GM21528 (cell line): ENCODE data around the gene KCNB1.

Source experiments
- ATAC-seq: cut with Tn5 transposase; IDR thresholded peaks from one replicate; pipeline ENCODE4 v1.9.1; 2021; ENCODE audit warnings: mild to moderate bottlenecking, moderate library complexity; ENCODE audit not compliant: unreplicated experiment, low FRiP score

The KCNB1 gene

DNA sequence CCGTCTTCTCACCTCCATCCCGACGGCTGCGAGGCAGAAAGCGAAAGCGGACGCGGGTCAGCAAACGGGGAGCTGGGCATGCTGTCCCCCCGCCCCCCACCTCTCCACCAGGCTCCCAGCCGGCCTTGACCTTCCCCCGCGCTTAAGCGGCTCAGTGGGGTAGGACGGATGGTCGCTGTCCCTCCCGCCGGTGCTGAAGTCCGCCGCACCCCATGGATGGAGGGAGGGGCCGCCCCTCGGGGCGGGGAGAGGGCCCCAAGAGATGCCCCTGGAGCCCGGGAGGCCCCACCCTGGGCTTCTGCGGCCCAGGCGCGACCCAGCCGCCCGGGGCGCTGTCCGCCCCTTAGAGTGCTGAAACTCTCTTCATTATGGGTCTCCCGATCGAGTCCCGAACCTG lies at the start of gene KCNB1:
KCNB1 (minus strand) TSS at position 48 of the 397 bp plus-strand sequence. CDS start 188 bp downstream, outside the sequence.
- no peak for ATAC-seq

DNA sequence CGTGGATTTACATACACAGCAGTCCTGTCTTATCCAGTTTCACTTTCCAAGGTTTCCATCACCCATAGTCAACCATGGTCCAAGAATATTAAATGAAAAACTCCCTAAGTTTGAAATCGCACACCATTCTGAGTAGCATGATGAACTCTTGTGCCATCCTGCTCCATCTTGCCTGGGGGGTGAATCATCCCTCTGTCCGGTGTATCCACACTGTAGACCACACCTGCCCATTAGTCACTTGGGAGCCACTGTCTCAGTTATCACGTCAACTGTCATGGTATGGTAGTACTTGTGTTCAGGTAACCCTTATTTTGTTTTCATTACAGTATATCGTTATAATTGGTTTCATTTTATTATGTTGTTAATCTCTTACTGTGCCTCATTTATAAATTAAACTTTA lies 47.0 kb upstream of the KCNB1 start:
- ATAC-seq, result no peak

DNA sequence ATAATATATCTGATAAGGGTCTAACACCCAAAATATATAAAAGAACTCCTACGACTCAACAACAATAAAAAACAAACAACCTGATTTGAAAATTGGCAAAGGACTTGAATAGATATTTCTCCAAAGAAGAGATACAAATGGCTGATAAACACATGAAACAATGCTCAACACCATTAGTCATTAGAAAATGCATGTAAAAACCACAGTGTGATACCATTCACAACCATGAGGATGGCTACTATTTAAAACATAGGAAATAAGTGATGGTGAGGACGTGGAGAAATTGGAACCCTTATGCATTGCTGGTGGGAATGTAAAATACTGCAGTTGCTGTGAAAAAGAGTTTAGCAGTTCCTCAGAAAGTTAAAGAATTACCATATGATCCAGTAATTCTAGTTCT lies 44.1 kb upstream of the KCNB1 start:
- no peak for ATAC-seq

DNA sequence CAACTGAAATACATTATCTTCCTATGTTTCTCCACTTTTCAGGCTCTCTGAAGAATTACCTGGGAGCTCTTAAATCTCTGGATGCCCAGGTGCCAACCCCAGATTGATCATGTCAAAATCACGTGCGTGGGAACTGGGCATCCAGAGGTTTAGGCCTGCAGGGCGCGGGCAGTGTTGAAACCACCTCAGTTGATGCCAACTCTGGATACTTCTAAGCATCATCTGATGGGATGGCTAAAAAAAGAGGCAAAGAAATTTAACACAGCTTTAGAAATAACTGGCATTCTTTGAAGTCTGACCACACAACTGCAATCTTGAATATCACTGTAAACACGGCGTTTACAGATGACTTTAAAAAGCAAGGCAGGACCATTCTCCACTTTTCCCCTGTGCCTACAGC lies 43.6 kb upstream of the KCNB1 start:
- no peak for ATAC-seq

DNA sequence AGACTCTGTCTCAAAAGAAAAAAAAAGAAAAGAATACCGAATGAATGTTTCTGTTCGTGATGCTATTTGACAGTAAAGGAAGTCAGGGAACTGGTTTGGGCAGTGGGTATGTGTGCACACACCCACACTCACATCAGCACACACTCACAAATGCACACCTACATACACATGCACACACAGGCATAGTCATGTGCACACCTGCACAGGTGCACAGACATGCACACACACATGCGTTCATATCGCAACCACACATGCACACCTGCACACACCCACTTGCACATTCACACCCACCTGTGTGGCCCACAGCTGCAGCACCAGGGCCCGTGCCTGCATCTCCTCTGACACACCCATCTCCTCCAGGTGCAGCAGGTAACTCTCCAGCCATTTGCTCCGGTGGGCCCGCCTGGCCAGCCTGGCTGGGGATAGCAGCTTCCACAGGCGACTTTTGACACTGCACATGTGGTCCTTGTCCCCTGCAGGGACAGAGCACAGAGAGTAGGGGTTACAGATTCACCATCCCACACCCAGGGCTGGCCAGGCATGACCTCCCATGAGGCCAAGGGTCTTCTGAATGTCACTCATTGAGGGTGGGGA lies 41.4 kb upstream of the KCNB1 start:
- no peak for ATAC-seq

DNA sequence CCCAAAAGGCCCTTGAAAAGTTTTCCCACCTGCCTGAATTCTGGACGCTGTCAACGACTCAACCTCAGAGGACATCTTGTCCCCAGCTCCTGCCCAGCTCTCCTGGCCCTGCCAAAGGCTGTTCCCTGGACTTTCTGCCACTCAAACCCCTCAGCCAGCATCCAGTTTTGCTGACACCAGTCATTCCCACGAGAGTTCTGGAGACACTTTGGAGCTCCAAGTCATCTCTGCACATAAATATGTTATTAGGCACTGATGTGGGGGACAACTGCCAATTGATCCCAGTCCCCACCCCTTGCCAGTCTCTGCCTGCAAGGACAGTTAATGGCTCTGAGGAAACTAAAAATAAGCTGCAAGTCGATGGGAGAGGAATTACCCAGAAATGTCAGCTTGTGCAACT lies 38.9 kb upstream of the KCNB1 start:
- ATAC-seq, result no peak

DNA sequence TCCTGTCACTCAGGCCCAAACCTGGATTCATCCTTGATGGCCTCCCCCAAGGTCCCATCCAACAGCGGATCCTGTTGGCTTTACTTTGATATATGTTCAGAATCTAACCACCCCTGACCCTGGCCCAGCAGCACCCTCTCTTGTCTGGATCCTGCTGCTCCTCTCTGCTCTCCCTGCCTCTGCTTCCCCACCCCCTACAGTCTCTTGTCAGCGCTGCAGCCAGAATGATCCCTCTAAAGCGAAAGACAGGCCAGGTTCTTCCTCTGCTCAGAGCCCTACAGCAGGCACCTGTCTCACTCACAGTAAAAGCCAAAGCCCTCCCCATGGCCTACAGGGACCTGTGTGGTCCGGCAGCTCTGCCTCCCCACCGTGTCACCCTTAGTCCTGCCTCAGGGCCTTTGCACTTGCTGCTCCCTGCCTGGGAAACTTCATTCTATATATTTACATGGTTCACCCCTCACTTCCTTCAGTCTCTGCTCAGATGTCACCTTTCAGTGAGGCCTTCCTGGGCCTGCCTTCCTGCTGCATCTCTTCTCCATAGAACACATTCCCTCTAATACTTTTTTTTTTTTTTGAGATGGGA lies 37.4 kb upstream of the KCNB1 start:
- ATAC-seq, result no peak

DNA sequence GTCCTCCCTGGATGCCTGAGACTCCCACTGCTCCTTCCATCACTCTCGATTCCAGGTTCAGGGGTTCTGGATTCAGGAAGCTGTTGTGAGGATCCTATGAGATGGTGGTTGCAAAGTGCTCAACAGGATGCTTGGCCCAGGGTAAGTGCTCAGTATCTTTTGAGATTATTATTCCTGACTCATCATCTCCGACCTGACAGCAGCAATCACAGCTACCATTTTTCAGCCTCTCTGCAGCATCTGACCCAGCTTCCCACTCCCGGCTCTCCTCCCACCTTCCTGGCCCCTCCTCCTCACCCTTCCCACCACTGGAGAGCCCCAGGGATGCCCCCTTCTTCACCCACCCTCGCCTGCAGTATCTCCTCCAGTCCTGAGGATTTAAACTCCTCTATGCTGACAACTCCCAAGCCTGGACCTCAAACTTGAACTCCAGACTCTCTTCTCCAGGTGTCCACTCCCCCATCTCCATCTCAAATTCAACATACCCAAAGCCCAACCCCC lies 36.8 kb upstream of the KCNB1 start:
- ATAC-seq, result no peak

DNA sequence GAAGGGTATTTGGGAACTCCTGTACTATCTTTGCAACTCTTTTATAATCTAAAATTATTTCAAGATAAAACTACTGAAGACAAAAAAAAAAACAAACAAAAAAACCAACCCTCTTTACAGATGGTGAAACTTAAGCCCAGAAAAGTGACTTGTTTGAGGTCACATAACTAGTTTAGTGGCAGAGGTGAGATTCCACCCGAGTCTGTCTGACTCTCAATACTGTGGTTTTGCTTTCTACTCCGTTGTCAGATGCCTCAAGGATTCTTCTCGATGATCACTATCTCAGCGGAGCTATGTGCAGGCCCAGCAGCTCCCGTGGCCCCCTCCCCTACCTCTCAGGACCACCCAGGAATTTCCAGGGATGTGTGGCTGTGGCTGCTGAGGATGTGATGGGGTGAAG lies 36.1 kb upstream of the KCNB1 start:
- ATAC-seq, result no peak

DNA sequence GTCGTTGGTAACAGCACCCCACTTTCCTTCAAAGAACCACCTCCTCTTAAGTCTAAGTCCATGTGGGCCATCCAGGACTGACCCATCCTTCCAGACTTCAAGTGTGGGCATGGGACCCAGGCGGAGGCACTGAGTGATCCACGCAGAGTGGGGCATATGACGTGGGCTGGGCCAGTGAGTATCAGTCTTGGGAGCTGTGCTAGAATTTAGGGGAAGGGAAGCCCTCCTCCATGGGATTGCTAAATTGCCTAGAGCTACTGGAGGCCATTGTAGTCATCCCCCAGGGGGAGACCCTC lies 35.3 kb upstream of the KCNB1 start:
- ATAC-seq, result no peak

DNA sequence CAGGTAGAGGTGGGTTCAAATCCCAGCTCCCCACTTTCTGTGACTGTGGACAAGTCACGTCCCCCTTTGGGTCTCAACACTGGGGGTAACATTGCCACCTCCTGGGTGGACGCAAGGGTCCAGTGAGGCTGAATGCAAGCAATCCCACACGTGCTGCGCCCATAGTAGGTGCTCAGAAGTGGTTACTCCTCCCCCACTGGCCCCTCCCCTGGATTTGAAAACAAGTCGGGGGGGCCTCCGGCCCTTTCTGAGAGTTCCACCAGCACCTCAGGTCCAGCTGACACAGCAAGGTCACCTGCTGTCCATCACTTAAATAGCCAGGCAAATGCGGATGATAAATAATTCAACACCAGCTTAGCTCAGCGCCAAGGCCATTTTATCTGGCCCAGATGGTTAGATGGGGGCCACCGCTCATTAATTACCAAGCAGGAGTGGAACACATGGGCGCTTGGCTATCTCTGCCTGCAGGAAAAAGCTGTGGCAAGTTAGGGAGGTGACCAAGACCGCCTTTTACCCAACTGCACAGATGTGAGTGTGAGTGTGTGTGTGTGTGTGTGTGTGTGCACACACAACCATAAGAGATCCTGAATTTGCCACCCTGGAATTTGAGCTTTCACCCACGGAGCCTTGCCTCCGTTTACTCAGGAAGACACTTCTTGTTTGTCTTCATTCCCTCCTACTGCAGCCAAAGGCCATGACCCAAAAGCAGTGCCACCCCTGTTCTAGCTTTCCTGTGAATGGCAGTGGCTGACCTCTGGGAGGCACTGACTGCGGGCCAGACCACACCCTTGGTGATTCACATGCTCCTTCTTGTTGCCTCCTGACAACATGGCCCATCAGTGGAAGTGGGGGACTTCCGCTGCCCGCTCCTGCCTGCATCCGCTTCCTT lies 34.7 kb upstream of the KCNB1 start:
- ATAC-seq, result no peak

DNA sequence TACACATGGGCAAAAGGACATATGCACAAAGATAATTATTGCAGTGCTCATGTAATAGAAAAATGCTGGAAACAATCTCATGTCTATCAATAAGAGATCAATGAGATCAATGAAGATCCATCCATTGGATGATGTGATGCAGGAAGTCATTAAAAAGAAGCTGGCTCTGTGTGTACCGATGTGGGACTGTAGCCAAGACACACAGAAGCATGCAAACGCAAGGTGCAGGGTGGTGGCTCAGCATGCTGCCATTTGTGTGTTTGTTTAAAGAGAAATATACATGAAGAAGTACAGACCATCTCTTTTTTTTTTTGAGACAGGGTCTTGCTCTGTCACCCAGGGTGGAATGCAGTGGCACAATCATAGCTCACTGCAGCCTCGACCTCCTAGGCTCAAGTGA lies 33.1 kb upstream of the KCNB1 start:
- no peak for ATAC-seq

DNA sequence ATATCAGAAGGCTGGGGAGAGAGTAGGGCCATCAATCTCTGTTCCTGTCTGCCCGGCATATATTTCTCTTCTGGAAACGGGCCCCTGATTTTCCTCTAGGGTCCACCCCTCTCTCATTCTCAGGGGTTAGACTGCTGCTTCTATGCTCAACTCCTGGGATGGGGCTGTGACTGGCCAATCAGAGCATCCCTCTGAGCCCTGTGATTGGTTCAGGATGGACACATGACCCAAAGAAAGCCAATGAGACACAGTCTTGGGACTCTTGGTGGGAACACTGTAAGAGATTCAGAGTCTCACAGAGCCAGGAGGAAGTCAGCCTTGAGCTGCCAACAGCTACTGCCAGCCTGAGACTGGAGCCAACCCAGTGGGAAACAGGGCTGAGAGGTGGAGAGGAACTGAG lies 31.0 kb upstream of the KCNB1 start:
- no peak for ATAC-seq

DNA sequence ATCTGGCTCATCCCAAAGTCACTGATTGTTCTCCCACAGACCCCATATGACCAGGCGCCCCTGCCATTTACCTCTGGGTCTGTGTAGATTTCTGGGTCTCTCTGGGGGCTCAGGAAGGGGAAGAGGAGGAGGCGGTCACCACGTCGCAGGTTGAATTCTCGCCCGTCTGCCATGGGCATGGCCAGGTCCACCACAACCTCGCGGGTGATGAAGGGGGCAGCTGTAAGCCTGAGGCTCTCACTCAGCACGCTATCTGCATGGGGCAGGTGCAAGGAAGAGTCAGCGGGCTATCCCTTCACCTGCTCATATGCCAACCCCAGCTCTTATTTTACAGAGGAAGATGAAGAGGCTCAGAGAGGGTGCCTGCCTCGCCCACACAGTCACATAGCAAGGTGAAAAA lies 30.5 kb upstream of the KCNB1 start:
- ATAC-seq, result no peak

DNA sequence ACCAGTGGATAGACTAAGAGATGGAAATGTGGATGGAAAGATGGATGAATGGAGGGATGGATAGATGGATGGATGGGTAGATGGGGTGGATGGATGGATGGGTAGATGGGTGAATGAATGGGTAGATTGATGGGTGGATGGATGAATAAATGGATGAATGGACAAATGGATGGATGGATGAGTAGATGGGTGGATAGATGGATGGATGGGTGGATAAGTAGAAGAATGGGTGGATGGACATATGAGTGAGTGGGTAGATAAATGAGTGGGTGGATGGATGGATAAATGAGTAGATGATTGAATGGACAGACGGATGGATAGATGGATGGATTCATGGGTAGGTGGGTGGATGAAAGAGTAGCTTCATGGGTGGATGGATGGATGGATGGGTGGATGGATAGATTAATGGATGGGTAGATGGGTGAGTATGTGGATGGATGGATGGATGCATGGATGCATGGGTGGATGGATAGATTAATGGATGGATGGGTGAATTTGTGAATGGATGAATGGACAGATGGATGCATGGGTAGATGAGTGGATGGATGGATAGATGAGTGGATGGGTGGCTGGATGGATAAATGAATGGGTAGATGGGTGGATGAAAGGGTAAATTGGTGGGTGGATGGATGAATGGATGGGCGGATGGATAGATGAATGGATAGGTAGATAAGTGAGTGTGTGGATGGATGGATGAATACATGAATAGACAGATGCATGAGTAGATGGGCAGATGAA lies 29.5 kb upstream of the KCNB1 start:
- no peak for ATAC-seq

DNA sequence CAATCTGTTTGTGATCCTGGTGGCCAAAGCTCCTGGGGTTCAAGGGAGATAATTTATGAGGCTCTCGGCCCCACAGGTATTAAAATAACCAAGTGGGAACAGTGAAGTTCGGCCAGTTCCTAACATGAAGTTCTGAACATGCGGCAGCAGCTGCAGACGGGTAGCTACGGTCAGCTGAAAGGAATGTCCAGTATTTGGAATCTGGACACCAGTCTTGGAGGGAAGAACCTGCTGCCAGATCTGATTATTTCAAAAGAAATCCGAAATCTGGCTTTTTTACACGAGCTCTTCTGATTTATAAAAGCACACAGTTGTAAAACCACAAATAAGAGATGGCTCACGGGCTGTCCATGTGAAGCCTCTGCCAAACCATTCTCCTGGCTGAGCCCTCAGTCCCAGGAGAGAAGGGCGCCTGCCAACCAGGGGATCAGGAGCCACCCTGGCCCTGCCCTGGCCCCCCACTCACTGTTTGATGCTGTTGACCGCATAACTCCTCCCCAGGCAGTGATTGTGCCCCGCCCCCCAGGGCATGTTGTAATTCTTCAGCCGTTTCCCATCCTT lies 28.2 kb upstream of the KCNB1 start:
- ATAC-seq, result no peak

DNA sequence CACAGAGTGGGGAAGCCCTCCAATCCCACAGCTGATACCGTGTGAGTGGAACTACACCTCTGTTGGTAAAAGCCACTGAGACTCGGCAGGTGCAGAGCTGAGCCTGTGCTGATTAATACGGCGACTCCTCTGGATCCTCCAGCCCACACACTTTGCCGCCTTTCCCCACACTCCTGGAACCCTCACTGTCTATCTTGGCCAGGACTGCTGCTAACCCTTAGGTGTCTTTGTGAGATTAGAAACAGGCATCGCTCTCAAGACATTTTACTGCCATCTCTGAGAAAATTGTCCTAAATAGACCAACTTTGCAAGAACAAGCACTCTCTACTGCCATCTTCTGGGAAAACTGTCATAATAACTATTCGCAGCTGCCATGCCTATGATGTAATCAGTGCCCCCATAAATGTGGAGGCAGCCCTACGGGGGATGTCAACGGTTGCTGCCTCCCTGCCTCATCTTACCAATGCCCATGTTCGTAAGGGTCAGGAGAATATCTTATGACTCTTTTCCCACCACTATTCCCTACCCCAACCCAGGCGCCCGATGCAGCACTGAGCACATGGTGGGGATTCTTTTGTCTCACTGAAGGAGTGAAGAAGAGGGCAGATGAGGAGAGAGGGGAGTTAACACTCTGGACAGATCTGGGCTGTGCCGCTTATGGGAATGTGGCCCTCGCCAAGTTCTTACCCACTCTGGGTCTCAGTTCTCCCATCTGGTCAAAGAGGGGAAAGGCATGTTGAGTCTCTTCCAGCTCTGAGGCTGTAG lies 26.1 kb upstream of the KCNB1 start:
- ATAC-seq, result no peak

DNA sequence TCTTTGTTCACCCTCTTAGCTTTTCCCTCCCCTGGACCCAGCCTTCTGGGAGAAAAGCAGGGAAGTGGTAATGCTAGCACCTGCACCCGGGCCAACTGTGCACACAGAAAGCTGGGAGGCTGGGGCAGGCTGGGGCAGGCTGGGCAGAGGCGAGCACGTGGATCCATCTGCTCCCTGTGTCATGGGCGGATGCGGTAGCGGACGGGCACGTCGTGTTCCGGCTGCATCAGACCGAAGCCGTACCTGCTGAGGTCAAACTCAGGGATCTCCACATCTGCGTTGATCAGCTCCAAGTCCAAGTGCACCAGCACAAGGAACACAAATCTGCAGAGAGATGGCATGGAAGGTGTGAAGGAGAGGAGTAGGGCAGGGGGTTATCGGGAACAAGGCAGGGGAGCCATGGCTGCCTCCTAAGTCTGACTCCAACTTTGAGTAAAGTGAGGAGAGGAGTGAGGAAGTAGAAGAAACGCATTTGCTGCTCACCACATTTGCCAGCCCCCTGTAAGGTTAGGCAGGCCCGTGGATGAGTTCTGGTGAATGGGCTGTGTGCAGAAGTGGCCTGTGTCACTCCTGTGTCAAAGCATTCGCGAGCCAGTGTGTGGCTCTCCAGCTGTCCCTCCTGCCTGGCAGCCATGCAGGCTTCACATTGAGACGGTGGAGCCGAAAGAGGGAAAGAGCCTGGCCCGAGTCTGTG lies 25.4 kb upstream of the KCNB1 start:
- no peak for ATAC-seq

DNA sequence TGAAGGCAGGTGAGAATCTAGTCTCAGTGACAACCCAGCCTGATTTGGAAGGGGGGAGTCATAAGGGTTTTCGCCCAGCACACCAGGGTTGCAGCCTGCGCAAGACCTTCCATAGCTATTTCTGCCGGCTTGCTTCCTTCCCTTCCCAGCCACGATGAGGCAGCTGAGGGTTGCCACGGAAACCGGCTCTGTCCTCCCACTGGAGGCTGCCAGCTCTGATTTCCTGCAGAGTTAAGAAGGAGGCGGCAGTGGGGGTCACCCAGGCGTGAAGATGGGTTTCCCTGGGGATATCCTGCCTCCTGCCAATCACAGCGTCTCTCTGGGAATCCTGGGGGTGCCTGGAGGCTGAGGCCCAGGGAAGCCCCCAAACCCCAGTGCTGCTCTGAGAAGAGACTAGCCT lies 23.1 kb upstream of the KCNB1 start:
- no peak for ATAC-seq

DNA sequence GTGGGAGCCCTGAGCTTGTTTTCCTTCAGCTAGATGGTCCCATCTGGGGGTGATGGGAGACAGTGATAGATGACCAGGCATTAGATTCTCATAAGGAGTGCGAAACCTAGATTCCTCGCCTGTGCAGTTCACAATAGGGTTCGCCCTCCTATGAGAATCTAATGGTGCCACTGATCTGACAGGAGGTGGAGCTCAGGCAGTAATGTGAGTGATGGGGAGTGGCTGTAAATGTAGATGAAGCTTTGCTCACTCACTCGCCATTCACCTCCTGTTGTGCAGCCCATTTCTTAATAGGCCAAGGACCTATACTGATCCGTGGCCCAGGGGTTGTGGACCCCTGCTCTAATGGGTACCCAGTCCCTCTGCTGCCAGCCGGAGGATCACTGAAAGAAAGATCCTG lies 20.7 kb upstream of the KCNB1 start:
- ATAC-seq, result no peak
